GM19395 (cell line): ENCODE measurements around the gene DHRS3.
A peak's percentile ranks its signal among the peaks of the same experiment; 100 is the strongest.

Experiments used
- ATAC-seq: cut with Tn5 transposase; IDR thresholded peaks from one replicate; pipeline ENCODE4 v1.9.1; 2021; ENCODE audit warnings: mild to moderate bottlenecking, moderate library complexity; ENCODE audit not compliant: unreplicated experiment

The DHRS3 gene

DNA sequence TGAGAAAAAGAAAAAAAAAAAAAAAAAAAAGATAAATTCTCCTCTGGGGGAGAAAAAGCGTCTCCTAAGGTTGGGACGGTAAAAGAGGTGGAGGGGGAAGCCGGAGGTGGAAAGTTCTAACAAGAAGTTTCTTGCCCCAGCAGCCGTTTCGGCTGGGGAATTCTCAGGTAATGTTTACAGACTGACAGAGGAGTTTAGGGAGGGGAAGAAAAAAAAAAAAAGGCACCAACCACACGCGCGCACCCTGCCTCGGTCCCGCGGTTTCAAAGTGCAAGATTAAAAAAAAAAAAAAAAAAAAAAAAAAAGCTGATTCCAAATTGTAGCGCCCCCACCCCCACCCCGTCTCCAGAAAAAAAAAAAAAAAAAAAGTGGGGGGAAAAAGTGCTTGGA lies 504 bp downstream of the DHRS3 start:
- ATAC-seq = no peak

DNA sequence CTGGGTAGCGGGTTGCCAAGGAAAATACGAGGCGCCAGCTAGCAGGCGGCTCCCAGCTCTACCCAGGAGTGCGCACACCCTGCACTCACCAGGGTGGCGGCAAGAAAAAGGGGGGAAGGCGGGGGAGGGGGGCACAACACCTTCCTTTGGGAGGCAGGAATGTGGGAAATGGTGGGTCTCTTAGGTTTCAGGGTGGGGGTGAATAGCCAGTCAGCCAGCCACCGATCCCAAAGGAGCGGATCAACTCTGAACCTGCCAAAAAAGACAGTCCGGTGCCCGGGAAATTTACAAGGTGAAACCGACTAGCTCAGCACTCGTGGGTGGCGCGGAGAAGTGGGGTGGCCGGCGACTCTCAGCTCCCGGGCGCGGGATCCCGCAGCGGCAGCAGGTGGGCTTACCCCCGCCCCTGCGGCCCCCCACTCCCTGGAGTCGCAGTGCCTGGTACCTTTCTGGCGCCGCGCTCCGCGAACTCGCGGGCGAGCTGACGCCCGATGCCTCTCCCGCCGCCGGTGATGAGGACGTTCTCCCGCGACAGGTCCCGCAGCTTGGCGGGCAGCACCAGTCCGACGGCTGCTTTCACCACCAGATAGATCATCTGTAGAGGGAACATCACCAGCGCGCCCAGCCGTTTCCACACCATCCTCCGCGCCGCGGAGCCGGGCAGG lies 1.2 kb downstream of the DHRS3 start:
- no peak for ATAC-seq

DNA sequence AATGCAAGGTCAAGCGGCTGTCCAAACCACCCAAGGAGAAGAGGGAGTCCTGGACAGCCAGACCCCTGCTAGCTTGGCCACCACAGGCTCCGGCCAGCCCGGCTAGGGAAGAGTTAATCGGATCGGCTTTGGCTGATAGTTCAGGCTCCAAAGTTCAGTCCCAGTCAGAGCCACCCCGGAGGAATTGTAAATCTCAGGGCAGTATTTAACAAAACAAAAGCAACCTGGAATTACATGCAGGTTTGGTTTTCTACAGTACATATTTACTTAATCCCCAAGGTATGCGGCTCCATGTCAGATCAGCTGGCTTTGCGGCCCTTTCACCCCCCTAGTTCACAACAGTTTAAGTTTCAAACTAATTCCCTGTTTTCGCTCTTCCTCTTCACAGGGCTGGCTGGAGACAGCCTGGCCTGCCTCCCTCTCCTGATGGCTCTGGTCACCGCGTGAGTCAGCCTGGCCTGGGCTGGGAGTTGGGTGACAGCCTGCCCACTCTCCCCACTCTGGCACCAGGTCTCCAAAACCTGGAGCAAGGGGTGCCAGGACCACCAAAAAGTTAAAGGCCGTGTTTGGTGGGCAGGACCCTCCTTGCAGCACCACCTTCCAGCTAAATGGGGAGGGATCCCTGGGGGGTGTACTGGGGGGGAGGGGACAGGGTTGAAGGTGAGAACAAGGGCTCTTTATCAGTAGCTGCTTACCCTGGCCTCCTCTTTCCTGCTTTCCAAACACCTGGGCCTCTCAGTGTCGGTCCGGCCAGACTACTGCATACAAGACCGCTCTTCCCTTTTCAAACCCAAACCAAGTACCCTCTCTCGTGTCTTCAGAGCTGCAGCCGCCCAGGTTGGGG lies 1.9 kb downstream of the DHRS3 start:
- ATAC-seq = no peak

DNA sequence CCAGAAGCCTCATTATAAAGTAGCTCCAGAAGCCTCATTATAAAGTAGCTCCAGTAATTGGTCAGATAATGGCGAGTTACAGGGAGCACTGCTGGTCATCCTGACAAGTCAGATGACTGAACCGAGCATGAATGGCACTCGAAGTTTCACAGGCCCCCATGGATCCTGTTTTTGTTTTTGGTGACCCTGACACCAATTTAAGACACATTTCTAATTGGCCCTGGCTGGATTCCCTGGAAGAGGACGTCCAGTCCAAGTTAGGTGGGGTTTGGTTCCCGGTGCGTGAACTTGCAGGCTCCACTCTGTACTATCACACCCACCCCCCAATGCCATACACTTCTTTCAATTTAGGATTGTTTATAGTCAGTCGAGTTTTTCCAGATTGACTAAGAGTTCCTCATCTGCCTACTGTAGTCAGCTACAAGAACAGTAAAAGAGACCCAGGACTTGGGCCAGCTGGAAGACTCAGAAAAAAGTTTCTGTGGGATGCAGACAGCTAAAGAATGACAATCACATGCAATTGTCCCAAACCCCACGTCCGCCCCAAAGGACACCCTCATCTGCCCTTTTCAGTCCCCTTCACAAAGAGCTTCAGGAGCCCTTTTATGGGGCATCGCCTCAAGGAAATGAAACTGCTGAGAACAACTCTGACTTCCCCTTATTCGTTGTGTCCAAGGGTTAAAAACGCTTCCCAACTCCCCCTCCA lies 2.7 kb downstream of the DHRS3 start:
- ATAC-seq = no peak

DNA sequence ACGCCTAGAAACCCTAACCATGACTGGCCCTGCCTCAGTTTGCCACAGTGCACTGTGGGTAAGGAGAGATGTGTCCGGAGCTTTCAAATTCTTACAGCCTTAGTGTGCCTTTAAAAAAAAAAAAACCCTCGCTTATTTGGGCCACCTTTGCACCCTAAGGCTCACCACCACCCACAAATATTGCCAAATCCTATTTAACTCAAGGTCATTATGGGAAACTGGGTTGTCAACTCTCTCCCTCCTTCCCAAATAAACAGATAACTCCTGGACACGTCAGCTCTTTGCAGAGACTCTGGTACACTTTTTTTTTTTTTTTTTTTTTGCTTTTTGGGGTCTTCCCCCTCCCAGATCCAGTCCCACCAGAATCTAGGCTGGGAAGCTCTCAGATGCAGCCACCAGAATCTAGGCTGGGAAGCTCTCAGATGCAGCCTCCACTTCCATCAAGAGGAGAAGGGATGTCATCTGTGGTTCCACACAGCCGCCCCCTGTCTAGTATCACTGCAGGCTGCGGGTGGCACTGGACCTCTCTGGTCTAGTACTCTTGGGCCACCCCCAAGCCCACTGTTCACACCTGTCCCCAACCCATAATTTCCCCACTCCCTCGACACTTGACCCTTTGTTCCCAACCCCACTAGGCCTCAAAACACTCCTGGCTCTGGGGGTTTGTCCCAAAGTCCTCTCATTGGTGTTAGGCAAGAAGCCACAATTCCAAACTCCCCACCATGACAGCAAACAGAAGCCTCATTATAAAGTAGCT lies 3.4 kb downstream of the DHRS3 start:
- ATAC-seq = no peak

DNA sequence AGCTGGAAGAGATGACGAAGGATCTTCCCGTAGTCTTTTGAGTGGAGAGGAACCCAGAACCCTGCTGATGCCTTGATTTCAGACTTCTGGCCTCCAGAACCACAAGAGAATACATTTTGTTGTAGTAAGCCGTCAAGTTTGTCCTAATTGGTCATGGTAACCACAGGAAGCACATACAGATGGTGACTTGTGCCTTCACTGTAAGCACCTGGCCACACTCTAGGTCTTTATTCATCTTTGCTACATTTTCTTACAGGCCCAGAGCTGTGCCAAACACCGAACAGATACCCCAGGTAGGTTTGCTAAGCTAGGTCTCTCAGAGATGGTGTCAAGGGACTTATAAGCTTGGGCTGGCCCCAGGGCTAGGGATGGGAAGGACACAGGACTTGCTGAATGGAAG lies 4.8 kb downstream of the DHRS3 start:
- no peak for ATAC-seq

DNA sequence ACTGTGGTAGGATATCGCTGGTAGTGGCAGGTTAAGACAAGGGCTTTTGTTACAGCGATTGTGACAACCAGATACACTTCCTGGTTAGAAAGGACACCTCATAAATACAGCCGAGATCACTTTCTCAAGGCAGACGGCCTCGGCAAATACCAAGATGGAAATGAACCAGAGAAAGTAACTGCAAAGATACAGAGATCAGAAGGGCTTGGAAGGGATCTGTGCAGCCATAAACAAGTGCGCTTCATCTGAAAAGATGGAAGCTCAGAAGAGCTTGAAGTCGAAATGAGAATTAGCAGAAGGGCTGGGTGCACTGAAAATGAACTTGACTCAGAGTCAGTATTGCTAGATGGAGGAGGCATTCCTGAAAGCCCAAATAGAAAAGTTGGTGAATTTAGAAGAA lies 7.1 kb downstream of the DHRS3 start:
- no peak for ATAC-seq

DNA sequence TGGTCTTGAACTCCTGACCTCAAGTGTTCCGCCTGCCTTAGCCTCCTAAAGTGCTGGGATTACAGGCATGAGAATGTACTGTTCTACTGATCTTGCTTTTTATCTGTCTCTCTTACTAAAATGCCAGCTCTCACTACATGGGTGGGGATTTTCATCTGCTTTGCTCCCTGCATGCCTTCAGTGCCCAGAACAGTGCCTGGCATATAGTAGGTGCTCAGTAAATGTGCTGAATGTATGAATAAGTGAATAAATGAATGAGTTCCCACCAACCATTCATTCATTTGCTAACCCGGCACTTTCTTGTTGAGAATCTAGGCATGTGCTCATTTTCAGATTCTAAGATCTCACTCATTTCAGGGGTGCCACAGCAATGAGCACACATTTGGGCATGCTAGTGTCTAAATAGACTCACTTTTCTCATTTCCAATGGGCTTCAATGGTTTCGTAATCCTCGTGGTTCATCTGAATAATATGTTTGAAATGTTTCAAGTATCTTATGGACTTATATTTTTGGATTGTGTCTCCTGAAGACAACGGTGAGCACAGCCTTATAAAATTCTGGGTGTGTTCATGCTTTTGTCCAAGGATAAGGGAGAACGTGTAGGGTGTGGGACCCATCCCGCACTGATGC lies 7.6 kb downstream of the DHRS3 start:
- ATAC-seq = no peak

DNA sequence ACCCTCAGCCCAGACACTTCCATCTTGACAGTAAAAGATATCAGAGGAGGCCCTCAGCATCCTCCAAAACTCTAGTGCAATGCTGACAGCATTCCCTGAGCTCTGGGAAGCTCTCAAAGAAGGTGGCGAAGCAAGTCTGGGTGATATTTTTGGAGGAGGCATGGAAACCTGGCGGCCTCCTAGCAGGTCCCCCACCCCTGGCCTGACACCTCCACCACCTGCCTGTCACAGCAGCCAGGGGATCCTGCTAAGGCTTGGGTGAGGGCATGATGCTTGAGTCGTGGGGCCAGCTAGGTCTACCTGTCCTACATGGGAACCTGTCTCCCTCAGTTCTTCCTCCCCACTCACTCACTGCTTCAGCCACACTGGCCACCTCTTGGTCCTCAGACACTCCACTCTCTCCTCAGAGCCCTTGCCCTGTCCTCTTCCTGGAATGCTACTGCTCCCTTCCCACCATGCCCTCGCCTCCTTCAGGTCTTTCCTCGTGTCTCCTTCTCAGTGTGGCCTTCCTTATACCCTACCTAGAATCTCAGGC lies 8.5 kb downstream of the DHRS3 start:
- no peak for ATAC-seq

DNA sequence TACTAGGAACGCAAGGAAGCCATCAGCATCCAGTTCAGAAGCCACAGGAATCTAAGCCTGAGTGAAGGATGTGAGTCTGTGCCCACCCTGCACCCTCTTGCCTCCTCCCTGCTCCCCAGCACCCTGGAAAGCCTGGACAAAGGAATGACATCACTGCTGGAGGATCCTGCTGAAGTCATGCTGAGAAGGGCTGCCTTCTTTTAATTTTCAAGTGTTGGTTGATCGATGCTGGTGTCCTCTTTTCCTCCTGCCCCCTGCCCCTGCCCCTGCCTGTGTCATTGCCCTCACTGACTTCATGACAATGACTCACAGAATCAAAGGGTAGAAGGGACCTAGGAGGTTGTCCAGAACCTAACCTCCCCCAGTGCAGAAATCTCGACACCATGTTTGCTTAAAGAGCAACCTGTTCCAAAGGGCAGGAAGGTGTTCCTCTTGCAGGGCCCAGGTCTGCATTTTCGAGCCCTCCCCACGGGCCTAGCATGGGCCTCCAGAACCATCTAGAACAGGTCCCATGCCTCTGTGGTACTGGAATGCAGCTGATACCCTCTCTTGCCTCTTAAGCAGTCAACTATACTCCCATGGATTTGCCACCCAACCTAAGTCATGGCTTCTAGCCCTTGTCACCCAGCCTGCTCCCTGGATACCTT lies 9.6 kb downstream of the DHRS3 start:
- ATAC-seq = no peak

DNA sequence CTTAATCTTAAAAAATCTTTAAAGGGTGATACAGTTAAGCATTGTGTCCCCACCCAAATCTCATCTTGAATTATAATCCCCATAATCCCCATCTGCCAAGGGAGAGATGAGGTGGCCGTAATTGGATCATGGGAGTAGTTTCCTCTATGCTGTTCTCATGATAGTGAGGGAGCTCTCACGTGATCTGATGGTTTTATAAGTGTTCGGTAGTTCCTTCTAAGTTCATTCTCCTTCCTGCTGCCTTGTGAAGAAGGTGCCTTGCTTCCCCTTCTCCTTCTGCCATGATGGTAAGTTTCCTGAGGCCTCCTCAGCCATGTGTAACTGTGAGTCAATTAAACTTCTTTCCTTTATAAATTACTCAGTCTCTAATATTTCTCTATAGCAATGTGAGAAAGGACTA lies 10.7 kb downstream of the DHRS3 start:
- ATAC-seq = no peak

DNA sequence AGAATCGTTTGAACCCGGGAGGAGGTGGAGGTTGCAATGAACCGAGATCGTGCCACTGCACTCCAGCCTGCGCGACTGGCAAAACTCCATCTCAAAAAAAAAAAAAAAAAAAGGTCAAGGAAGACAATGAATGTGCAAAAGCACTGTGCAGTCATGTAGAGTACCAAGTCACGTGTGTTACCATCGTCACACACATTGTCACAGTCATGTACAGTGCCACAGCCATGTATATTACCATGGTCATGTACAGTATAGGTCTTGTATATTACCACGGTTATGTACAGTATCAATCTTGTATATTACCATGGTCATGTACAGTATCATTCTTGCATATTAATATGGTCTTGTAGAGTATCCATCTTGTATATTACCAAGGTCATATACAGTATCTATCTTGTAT lies 13.0 kb downstream of the DHRS3 start:
- no peak for ATAC-seq

DNA sequence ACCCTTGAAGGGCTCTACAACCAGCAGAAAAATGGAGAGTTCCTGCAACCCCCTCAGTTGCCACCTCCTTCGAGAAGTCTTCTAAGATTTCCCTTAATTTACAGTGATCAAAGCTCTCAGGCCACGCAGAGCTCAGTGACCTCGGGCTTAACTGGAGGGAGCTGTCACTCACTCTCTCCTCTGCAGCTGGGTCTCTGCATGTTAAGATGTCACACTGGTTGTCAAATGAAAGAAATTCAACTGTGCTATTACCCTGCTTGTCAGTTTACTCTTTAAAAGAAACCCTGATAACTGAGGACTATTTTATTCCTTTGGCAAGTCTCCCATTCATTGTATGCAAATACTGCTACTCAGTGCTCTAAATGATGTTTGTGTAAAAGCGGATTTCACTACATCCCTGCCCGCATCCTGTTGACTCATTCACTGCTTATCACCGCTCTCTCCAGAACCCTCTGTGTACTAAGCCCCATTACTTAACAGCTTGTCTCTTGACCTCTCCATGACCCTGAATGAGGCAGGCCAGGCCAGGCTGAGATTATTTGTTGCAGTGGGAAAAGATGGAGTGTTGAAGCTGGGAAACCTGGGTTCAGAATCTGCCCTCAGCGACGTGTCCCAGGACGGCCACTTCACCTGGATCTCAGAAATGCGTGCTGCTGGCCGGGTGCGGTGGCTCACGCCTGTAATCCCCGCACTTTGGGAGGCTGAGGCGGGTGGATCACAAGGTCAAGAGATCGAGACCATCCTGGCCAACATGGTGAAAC lies 13.7 kb downstream of the DHRS3 start:
- ATAC-seq = peak; percentile 58

DNA sequence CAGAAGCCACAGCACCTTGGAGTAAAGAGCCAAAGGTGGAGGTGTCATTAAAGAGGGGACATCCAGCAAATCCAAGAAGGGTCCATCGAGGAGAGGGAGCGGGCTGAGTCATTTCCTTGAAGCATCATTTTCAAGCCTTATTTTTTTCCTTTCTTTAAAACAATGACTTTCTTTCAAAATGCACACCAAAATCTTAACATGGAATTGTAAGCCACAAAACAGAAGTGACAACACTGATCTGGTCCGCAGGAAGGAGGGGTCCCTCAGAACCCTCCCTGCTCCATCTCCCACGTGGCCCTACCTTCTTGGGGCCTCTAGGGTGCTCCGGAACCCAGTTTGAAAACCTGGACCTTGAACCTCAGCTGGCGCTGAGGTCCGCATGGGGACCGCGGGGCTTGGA lies 14.8 kb downstream of the DHRS3 start:
- ATAC-seq = no peak

DNA sequence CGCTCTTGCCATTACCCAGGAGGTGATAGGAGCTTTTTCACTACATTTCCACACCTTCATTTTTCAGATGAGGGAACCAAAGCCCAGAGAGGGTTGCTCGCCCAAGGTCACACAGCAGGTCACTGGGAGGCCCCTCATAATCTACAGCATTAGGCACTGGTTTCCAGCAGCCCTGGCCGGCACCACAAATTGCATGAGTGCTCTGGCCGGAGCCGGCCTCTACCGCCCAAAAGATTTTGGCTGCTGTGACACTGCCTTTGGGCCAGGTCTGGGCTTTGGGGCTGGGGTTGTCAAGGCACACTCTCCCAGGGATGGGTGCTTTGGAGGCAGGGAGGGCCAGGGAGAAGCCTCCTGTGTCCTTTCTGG lies 15.4 kb downstream of the DHRS3 start:
- no peak for ATAC-seq

DNA sequence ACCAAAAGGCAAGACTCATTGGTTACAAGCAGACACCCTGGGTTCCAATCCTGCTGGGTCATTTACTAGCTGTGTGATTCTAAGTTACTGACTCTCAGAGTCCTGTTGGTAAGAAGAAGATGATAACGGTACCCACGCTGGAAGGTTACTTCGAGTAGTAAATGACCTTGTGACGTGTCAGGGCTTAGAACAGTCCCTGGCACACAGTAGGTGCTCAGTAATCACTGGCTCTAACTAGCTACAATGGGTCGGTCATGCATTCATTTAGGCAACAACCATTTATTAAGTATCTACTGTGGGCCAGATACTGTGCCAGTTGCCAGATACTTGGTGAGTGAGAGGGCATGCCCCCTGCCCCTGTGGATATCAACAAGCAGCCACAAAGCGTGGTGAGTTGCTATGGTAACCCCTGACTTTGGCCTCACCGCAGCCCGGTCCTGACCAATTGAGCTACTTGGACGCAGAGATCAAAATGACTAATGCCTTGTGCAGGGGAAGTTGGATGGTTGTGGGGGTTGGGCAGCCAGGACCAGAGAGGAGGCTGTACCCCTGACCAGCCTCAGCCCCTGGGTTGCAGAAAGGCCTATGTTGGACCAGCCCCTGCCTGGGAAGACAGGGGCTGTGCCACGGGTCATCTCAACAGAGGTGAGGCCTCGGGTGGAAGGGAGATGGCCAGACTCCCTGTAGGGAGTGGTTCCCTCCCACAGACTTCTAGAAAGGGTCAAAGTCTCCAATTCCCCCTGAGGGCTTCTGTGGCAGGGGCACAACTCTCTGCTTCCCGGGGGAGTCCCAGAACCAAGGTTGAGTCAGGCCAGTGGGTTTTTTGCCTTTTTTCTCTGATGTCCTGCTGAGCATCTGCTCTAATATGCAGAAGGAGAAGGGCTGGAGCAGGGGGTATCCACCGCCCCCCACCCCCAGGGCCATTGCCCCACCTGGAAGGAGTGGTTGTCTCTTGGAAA lies 16.0 kb downstream of the DHRS3 start:
- ATAC-seq = no peak

DNA sequence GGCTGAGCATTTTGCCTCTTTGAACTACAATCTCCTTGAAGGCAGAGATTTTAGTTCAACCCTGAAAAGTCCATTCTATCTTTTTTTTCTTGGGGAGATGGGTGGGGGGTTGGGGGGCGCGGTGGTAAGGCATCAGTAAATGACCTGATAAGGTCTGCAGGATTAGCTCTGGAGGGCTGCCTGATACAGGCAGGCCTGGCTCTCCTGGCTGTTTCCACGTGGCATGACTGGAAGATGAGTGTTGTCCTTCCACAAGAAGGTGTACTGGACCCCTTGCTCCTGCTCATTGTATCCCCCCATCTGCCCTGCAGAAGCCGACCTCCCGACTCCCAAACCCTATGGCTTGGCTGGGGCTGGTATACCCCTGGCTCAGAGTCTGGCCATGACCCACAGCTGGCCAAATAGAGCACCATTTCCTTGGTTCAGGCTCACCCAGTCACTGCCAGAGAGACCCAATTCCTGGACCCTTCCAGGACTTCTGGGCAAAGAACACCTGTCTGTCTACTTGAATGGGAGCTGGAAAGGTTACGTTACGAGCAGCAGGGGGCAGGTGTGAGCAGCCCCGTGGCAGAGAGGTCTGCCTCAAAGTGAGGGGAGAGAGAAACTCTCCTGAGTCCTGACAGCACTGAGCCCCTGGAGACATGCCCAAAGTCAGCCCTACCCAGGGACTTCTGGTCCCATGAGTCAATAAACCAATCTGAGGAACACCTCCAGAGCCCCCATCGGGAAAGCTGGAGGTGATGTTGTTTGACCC lies 17.0 kb downstream of the DHRS3 start:
- no peak for ATAC-seq

DNA sequence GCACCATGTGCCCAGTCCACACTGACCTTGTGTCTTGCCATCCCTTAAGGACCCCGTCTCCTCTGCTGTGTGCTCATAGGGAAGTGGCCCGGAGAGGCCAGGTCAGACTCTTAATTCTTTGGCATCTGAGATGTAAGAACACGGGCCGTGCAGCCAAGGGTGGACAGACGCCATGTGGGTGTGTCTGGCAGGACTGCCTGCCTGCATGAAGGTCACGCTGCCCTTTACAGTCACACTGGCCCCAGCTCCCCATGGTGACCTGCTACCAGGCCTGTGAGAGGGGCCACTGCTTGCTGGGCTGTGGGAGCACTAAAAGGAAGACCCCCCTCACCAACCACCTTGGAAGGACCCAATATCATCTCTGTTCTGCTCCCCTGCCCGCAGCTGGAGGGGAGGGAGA lies 17.7 kb downstream of the DHRS3 start:
- ATAC-seq = no peak
